Activated naive CD4-positive, alpha-beta T cell treated with anti-CD3 and anti-CD28 coated beads for 36 hours (primary cell): Measurements from ENCODE around the gene MRRF. TPM values are rescaled to one million over a fixed set of nuclear protein-coding genes. Genes with fewer than 3 reads are reported as not detected.

ENCODE experiments used
- CTCF ChIA-PET: fragments of 350-600 bp; sonication (Branson Sonifier 250); formaldehyde crosslinking; loops from one replicate; lab custom pipeline; 2021; ENCODE audit warnings: antibody characterized with exemption; lab: Charles Lee
- DNase-seq: peaks from one replicate; pipeline ENCODE4 v3.0.0-alpha.2; 2020
- H3K27ac Mint-ChIP-seq: one replicate; pipeline ENCODE4 v1.8.0; 2021; ENCODE audit warnings: mild to moderate bottlenecking, mixed read lengths
- H3K27me3 Mint-ChIP-seq: one replicate; pipeline ENCODE4 v1.8.0; 2021; ENCODE audit warnings: low read depth, mixed read lengths
- H3K36me3 Mint-ChIP-seq: one replicate; pipeline ENCODE4 v1.8.0; 2021; ENCODE audit warnings: low read depth, mixed read lengths
- H3K4me1 Mint-ChIP-seq: one replicate; pipeline ENCODE4 v1.8.0; 2021; ENCODE audit warnings: low read depth, mixed read lengths
- H3K4me3 Mint-ChIP-seq: one replicate; pipeline ENCODE4 v1.8.0; 2021; ENCODE audit warnings: mild to moderate bottlenecking, moderate library complexity, mixed read lengths
- H3K9me3 Mint-ChIP-seq: one replicate; pipeline ENCODE4 v1.8.0; 2021; ENCODE audit warnings: mixed read lengths
- intact Hi-C: fragments of 100-400 bp; cut with micrococcal nuclease; formaldehyde crosslinking; loops from one replicate; pipeline ENCODE4 v1.15.1; 2023
- total RNA-seq, 2 experiments: library from RNA; stranded (reverse); gene quantifications; one replicate each; pipeline ENCODE4 v1.2.3, GENCODE V29; 2021

Gene MRRF
- total RNA-seq, 2 experiments from 2014 or later = 51.0 TPM

DNA sequence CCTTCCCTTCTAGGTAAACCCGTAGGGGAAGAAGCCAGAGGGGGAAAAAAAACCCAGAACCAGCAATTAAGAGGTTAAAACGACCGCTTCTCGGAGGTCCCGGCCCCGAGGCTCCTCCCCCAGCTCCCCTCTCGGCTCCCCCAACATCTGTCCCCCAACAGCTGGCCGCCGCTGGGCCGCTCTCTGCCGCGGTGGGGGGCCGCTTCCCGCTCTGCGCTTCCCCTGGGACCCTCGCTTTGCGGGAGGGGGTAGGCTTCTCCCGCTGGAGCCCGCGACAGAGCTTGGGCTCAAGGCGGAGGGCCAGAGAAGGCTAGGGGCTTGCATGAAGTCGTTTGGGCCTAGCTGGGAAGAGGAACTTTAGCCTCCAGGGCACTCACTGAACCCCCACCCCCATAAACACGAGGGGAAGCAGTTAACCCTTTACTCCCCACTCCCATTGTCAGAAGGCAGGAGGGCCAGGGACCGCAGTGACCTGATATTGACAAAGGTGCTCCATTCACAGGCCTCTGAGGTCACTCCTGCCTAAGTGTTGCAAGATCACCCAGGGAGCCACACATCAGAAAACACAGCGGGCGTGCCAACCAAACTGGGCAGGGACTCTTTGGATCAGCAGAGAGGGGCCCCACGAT lies 43.4 kb upstream of the MRRF start:
- Mint-ChIP-seq H3K36me3 (no peaks in the 10 kb centered on the region), H3K4me3 (no peak overlapping the region), H3K9me3 (no peaks in the 10 kb centered on the region), H3K4me1 (peaks cover 22% of the 10 kb centered on the region), H3K27ac (no peak overlapping the region), H3K27me3 (peaks cover 71% of the 10 kb centered on the region)
- no peak for DNase-seq
- intact Hi-C loops = no loop called here
- CTCF ChIA-PET = interaction anchor here (0.7 kb wide), 1 partner anchor 86 kb away, joined by 3 read pairs; no protein-coding TSS in a partner anchor

DNA sequence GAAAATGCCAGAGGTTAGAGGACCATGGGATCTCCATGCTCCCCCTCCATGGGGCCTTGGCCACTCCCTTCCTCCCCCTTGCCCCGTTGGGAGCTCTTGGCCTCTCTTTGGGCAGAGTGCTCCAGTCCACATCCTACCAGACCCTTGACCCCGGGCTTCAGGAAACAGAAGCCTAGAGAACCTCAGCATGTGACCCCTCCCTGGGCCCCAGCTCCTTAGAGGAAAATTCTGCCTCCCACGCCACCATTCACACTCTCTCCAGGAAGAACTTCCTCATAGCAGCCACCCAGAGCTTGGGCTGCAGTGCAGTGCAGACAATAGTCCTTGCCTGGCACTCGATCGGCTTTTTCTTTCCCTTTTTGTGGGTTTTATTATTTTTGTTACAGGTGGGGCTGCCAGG lies 41.9 kb upstream of the MRRF start:
- Mint-ChIP-seq H3K9me3 (no peaks in the 10 kb centered on the region), H3K27me3 (peaks cover 79% of the 10 kb centered on the region), H3K27ac (no peak overlapping the region), H3K4me1 (peaks cover 29% of the 10 kb centered on the region), H3K4me3 (no peak overlapping the region), H3K36me3 (no peaks in the 10 kb centered on the region)
- no peak for DNase-seq
- CTCF ChIA-PET = interaction anchor here (0.7 kb wide), 1 partner anchor 31 kb away, joined by 3 read pairs; no protein-coding TSS in a partner anchor
- intact Hi-C loops = no loop called here

- CTCF ChIA-PET = interaction anchor here (0.7 kb wide), 1 partner anchor 31 kb away, joined by 3 read pairs; no protein-coding TSS in a partner anchor
- intact Hi-C loops = no loop called here
These were observed 41.2 kb upstream of the MRRF start for GRCh38 chr9:122223435-122223834.

DNA sequence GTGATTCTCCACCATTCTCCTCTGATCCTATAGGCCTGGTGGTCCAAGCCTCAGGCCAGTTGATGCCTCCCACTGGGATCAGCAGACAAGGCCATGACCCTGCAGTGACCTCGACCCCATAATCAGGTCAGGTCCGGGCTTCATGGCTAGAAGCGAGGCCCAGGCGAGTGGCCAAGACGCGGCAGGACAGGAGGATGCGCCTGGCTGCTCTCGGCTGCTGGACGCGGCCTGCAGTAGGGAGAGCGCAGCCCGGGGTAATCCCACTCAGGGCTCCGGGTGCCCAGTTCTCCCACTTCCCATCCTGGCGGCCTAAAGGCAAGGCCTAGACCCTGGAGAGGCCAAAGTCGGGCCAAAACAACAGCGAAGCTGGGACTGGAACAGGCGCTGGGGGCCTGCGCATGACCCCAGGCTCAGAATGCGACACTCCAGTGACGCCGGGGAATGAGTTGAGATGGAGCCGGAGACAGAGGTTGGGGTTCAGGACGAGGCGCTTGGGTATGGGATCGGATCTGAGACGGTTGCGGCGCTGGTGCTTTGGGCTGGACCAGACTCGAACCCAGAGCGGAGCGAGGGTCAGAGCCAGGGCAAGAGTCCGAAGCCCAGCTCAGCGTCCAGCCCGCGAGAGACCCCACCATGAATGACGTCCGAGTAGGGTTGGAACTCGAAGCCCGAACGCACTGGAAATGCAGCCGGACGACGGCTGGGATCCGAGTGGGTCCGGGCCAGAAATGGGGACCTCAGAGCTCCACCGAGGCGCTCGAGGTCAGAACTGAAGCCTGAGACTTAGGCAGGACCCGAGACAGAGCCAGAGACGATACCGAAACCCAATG lies 39.2 kb upstream of the MRRF start:
- H3K27ac Mint-ChIP-seq = no peak overlapping the region
- CTCF ChIA-PET = interaction anchor here (1.2 kb wide), 1 partner anchor 101 kb away, joined by 4 read pairs; no protein-coding TSS in a partner anchor
- H3K4me3 Mint-ChIP-seq = no peak overlapping the region
- intact Hi-C loops = no loop called here
- H3K4me1 Mint-ChIP-seq = peaks cover 8% of the 10 kb centered on the region
- no peaks in the 10 kb centered on the region for H3K9me3 Mint-ChIP-seq
- H3K36me3 Mint-ChIP-seq = no peaks in the 10 kb centered on the region
- peaks cover 54% of the 10 kb centered on the region for H3K27me3 Mint-ChIP-seq
- DNase-seq = no peak

More at GRCh38 chr9:122223435-122223834, 41.2 kb upstream of the MRRF start:
- H3K9me3 Mint-ChIP-seq = no peaks in the 10 kb centered on the region
- no peak overlapping the region for H3K27ac Mint-ChIP-seq
- H3K36me3 Mint-ChIP-seq = no peaks in the 10 kb centered on the region
- H3K4me1 Mint-ChIP-seq = peaks cover 23% of the 10 kb centered on the region
- no peak for DNase-seq
- H3K4me3 Mint-ChIP-seq = no peak overlapping the region
- peaks cover 75% of the 10 kb centered on the region for H3K27me3 Mint-ChIP-seq

DNA sequence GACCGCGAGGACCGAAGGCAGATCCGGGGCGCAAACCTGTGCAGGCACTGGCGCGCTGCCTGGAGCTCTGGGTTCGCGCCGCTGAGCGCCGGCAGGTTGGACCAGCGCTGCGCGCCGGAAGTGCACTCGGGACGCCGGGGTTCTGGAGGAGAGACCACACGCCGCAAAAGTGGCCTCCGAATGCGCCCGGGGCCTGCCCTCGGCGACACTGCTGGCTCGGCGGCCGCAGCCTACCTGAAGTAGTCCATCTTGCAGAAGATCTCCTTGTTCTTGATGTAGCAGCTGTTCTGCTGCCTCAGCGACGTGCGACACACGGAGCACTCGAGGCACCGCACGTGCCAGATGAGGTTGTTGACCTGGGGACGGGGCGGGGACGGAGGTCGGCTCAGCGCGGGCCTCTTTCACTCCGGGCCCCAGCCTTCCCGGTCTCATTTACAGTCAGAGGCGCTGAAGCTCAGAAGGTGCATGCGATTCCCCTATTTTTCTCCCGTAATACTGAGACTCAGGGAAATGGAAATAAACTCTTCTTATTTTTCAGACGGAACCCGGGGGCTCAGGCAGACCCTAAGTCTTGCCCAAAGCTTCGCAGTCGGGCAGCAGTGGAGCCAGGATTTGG lies 38.4 kb upstream of the MRRF start:
- CTCF ChIA-PET = interaction anchor here (1.2 kb wide), 1 partner anchor 102 kb away, joined by 4 read pairs; no protein-coding TSS in a partner anchor

DNA sequence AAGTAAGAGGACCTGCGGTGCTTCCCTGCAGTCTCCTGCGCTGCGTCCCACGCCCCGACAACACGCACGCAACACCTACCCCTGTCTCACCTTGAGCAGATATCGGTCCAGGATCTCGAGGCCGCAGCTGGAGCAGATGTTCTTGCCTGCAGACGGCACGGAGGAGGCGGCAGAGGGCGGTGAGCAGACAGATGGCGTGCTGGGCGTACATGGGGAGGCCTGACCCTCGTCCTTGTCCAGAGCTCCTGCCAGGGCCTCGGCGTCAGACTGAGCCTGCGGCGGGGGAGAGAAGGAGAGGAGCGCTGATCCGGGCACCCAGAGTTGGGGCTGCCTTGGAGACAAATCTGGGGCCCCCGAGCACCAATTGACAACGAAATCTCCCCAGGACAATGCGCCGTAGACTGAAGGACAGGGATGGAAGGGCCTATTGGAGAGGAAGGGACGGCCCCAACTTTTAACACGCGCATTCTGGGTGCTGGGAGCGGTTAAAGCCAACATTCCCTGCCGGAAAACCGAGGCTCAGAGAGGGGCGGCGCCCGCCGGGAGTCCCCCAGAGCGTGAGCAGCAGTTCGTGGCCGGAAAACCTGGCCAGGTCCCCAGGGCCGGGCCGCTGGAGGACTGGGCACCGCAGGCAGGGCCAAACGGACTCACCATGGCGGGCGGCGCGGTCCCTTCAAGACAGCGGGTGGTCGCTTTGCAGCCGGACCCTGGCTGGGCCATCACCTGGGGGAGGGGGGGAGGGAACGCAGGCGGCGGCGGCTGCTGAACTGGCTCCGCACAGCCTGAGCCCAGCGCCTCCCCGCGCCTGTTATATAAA lies 37.7 kb upstream of the MRRF start:
- intact Hi-C loops = no loop called here
- H3K9me3 Mint-ChIP-seq = no peaks in the 10 kb centered on the region
- no peaks in the 10 kb centered on the region for H3K36me3 Mint-ChIP-seq
- no peak for DNase-seq
- no peak overlapping the region for H3K4me3 Mint-ChIP-seq
- no peak overlapping the region for H3K27ac Mint-ChIP-seq
- H3K27me3 Mint-ChIP-seq = peaks cover 42% of the 10 kb centered on the region
- peaks cover 8% of the 10 kb centered on the region for H3K4me1 Mint-ChIP-seq
- CTCF ChIA-PET = interaction anchor here (1.2 kb wide), 1 partner anchor 102 kb away, joined by 4 read pairs; no protein-coding TSS in a partner anchor

More for the DNA sequence above, 38.4 kb upstream of the MRRF start:
- H3K4me3 Mint-ChIP-seq = no peak overlapping the region
- intact Hi-C loops = no loop called here
- H3K4me1 Mint-ChIP-seq = peaks cover 8% of the 10 kb centered on the region
- peaks cover 49% of the 10 kb centered on the region for H3K27me3 Mint-ChIP-seq
- no peak for DNase-seq
- no peaks in the 10 kb centered on the region for H3K9me3 Mint-ChIP-seq
- no peaks in the 10 kb centered on the region for H3K36me3 Mint-ChIP-seq
- H3K27ac Mint-ChIP-seq = no peak overlapping the region

- no peak for DNase-seq
- CTCF ChIA-PET = no interaction called here
- intact Hi-C loops = no loop called here
- Mint-ChIP-seq H3K36me3 (no peaks in the 10 kb centered on the region), H3K4me3 (no peak overlapping the region), H3K27me3 (peaks cover 36% of the 10 kb centered on the region), H3K27ac (no peak overlapping the region), H3K4me1 (peaks cover 8% of the 10 kb centered on the region), H3K9me3 (no peaks in the 10 kb centered on the region)
These were observed 37.1 kb upstream of the MRRF start for GRCh38 chr9:122227575-122227900.

GRCh38 chr9:122228191-122228567 lies 36.5 kb upstream of the MRRF start:
- Mint-ChIP-seq H3K9me3 (no peaks in the 10 kb centered on the region), H3K36me3 (no peaks in the 10 kb centered on the region), H3K27me3 (peaks cover 30% of the 10 kb centered on the region), H3K27ac (no peak overlapping the region), H3K4me1 (peaks cover 8% of the 10 kb centered on the region), H3K4me3 (peak overlapping the region; percentile 53)
- DNase-seq = no peak
- CTCF ChIA-PET = no interaction called here
- intact Hi-C loops = no loop called here

DNA sequence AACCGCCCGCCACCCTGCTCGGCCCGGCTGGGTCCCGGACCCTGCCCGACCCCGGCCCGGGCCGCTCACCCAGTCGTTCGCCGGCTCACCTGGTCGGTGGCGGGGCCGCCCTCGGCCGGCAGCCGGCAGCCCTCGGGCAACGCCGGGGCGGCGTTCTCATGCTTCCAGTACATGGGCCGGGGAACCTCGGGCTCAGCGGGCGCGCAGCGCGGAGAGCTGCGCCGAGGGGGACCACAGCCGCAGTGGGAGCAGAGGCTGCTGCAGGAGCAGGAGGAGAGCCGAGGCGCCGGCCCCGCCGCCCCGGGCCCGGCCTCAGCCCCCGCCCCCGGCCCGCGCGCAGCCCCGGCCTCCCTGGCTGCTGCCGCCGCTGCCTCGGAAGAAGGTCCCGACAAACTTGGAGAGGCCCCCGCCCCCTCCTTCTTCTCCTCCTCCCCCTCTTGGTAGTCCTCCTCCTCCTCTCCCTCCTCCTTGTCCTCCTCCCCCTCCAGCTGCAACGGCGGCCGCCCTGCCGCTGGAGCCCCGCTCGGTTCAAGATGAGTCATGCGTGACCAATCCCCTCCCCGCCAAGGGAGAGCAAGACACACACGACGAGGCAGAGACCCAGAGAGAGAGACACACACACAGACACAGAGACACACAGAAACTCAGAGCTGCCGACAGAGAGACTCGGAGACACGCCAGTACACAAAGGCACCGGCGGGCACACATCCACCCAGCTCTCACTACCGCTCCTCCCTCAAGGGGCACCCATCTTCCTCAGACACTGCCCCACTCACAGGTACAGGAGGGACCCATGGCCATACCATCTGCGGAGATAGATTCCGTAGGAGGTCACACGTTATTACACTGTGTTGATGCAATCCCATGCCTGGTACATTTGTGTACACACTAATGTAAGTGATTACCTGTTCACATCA lies 35.9 kb upstream of the MRRF start, which contains the start of gene LHX6:
Gene LHX6 (minus strand): TSS at position 390 of the 917 bp plus-strand sequence. CDS start 217 bp downstream, at position 173.
- no peak for DNase-seq
- Mint-ChIP-seq H3K27me3 (peaks cover 29% of the 10 kb centered on the region), H3K9me3 (no peaks in the 10 kb centered on the region), H3K36me3 (no peaks in the 10 kb centered on the region), H3K4me1 (peaks cover 8% of the 10 kb centered on the region), H3K4me3 (peak within 1 kb of the TSS; percentile 53), H3K27ac (no peak within 1 kb of the TSS)
- intact Hi-C loops = no loop called here
- CTCF ChIA-PET = no interaction called here

DNA sequence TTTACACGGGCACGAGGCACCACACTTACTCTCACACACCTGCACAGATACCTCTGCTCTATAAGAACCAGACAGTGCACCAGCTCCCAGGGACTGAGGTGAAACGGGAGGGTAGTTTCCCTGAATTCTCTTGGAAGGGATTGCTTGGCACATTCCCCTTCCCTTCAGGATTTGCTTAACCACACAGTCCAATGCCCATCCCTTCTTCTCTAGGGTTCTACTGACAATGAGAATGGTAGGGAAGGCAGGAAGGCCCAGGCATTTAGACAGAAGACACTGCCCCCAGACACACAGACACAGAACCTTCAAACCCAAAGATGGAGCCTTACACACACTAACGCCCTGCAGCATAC lies 35.2 kb upstream of the MRRF start:
- Mint-ChIP-seq H3K9me3 (no peaks in the 10 kb centered on the region), H3K27me3 (peaks cover 25% of the 10 kb centered on the region), H3K27ac (no peak overlapping the region), H3K4me3 (no peak overlapping the region), H3K4me1 (peaks cover 8% of the 10 kb centered on the region), H3K36me3 (no peaks in the 10 kb centered on the region)
- DNase-seq = no peak
- CTCF ChIA-PET = no interaction called here
- intact Hi-C loops = no loop called here

GRCh38 chr9:122232796-122233306 lies 31.8 kb upstream of the MRRF start:
- no peaks in the 10 kb centered on the region for H3K36me3 Mint-ChIP-seq
- peaks cover 2% of the 10 kb centered on the region for H3K27me3 Mint-ChIP-seq
- no peaks in the 10 kb centered on the region for H3K9me3 Mint-ChIP-seq
- no peak overlapping the region for H3K27ac Mint-ChIP-seq
- intact Hi-C loops = no loop called here
- H3K4me3 Mint-ChIP-seq = no peak overlapping the region
- H3K4me1 Mint-ChIP-seq = no peaks in the 10 kb centered on the region
- DNase-seq = no peak
- CTCF ChIA-PET = interaction anchor here (0.7 kb wide), 1 partner anchor 43 kb away, joined by 3 read pairs; no protein-coding TSS in a partner anchor
